ENCODE results near the gene SNIP1.
"Not testable (repeated sequence)": the region's sequence is repeated elsewhere in the genome, so short reads cannot be mapped to it uniquely, and the experiment has no call there.

SNIP1 gene, protein sequence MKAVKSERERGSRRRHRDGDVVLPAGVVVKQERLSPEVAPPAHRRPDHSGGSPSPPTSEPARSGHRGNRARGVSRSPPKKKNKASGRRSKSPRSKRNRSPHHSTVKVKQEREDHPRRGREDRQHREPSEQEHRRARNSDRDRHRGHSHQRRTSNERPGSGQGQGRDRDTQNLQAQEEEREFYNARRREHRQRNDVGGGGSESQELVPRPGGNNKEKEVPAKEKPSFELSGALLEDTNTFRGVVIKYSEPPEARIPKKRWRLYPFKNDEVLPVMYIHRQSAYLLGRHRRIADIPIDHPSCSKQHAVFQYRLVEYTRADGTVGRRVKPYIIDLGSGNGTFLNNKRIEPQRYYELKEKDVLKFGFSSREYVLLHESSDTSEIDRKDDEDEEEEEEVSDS

DNA sequence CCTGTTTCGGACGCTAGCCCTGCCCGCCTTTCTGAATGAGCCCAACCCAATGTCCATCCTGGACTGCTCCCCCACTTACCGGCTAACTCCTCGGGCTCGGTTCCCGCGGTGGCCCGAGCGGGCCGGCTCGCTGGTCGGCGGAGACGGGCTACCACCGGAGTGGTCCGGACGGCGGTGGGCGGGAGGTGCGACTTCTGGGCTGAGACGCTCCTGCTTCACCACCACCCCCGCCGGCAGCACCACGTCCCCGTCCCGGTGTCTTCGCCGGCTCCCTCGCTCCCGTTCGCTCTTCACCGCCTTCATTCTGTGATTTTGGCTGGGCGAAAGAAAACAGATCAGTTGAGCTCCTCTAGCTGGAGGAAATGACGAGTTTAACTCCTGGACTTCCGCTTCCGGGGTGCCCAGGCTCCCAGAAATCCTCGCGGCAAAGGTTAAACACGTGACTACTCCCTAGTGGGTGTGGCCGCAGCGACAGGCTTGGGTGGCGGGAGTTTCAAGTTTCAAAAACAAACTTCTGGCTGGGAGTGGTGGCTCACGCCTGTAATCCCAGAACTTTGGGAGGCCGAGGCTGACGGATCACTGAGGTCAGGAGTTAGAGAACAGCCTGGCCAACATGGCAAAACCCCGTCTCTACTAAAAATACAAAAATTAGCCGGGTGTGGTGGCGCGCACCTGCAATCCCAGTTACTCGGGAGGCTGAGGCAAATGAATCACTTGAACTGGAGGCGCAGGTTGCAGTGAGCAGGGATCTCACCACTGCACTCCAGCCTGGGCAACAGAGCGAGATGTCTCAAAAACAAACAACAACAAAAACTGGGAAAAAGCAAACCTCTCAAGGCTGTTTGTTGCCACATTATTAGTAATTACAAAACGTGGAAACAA, at the start of gene SNIP1:
SNIP1 (minus strand) TSS at position 367 of the 882 bp plus-strand sequence; CDS start at position 303, 64 bp downstream.
- peak; percentile 97 for DNase-seq (ENCODE audit: low spot score)

DNA sequence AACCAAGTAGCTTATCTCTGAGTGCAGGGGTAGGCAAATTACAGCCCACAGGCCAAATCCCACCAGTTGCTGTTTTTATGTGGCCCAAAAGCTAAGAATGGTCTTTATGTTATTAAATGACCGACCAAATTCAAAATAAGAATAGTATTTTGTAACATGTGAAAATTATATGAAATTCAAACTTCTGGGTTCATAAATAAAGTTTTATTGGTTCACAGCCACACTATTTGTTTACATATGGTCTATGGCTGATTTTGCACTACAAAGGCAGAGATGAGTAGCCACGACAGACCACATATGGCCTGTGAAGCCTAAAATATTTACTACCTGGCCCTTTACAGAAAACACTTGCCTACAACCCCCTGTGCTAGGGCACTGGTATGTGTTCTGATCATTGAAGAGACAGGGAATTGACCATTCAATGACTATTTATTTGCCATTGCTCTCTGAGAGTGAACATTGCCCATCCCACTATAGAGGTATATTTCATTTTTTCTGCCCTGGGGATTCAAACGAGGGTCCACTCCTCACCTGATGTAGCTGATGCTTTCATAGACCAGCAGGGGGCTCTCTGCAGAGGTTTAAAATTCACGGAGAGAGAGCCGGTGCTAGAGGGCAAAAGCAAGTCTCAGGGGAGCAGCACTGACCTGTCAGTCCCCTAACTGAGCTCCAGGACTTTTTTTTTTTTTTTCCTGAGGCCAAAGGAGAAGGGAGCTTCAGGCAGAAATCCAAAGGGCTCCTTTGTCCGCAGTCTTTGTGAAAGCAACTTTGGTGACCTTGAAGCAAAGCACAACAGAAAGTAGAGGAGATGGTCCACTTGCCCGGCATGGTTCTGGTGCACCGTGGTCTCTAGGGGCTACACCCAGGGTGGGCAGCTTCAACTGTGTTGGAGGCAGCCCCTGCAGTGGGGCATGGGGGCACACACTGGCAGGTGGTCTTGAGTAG, 48.9 kb upstream of the SNIP1 start:
- peak; percentile 56 for DNase-seq (ENCODE audit: low spot score)

DNA sequence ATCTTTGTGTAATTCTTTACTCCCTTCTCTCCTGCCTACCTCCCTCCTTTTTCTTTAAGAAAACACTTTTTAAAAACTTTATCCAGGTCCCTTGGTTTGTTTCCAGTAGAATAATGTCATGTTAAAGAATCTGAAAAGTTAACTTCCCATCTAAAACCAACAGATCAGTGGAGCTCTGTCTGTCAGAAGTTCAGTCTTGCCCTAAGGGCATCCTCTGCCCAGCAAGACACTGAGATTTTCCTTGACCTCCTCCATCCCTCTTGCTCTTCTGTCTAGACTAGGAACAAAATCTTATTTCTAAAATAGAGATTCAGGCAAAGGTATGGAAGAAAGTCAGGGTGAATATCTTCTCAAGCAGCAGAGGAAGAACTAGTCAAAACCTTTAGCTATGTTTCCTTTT, 47.3 kb upstream of the SNIP1 start:
- DNase-seq (ENCODE audit: low spot score): no peak

DNA sequence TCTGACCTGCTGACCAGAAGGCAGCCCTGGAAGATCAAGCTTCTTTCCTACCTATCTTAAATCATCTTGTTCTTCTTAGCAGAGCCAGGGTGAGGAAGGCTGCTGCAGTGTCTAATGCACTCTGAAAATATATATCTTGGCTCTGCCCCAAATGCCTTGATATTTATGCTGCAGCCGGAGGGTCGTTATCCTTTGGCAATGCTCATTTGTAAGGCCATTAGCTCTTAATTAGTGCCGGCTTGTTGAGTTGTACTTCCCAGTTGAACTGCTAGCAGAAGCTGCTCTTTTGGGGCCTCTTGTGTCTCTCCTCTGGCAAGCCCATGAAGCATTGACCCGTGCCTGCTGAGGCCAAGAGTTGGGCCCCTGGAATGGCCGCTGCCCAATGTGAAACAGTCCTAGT, 45.8 kb upstream of the SNIP1 start:
- no peak for DNase-seq (ENCODE audit: low spot score)

DNA sequence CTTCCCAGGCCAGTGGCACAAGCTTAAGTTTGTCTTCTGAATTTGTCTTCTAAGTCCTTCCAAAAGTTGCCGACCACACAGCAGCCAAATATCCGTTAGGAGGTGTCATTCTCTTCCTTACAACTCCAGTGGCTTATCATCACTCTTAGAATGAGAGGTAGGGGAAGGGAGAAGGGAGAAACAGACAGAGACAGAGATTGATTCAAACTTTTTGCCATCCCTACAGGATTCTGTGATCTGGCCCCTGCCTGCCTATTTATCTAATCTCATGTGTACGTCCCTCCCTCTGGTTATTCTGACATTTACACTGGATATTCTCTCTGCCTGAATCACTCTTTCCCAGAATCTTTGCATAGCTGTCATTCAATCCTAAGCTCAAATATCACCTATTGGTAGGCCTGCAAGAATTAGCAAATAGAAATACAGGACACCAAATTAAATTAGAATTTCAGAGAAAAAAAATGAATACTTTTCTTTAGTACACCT, 42.1 kb upstream of the SNIP1 start:
- peak; percentile 6 for DNase-seq (ENCODE audit: low spot score)

DNA sequence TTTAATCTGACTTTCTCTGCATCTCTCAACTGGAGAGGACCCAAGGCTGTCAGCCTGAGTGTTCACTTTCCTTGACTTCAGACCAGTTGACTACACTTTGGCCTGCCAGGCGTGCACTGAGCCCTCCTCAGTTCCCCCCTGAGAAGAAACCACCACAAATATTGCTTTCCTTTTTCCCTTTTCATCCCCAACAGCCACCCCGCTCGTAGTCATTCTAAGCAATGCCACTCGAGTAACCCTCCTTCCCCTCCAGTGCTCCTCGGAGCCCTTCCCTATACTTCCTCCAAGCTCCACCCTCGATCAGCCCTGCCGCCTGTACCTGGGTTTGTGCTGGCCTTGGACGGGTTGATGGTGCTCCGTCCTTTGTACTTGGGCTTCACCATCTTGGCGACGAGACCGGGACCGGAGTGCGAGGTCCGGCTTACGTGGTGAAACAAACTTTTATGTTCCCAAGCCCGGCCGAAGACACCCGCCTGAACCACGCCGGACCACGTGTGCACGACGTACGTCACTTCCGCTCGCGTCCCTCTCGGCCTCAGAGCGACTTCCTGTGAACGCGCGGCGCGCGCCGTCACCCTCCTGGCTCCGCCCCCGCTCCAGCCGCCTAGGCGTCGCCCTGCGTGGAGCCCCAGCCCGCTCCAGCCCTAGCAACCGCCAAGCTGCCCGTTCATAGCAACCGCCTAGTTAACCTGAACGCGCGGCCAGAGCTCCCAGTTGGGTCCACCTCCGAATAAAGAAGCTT, 41.5 kb upstream of the SNIP1 start, which contains the start of gene GNL2:
GNL2 (minus strand) TSS at position 498 of the 742 bp plus-strand sequence; CDS start at position 383, 115 bp downstream.
- peak; percentile 98 for DNase-seq (ENCODE audit: low spot score)

DNA sequence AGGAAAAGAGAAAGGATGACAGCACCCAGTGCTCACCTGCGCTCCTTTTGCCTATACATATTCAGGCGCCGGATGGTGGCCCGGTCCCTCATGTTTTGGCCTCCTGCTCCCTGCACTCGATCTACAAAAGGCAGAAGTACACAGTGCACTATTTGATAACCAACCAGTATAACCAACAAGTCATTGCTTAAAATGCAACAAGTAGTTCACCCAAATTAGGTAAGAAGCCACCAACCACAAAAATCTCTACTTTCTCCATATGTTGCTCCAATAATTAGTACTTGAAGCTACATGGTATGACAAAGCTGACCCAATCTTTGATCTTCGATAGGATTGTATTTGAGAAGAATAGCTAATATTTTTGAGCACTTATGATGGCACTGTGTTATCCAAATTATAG, 39.6 kb upstream of the SNIP1 start:
- DNase-seq (ENCODE audit: low spot score): no peak

DNA sequence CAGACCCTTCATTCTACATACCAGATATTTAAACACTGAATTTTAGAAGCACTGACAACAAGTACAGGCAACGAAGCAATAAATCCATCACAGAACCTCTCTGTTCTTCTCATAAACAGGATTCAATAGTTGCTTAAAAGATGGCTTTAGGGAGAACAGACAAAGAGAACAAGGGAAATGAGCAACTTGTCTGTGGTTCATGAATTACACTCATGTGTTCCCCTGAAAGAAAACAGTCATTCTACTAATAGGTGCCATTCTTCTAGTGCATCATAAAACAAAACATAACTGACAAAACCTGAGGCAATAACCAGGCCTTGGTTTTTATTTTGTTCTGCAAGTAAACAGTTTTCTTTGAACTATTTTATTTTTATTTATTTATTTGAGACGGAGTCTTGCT, 34.8 kb upstream of the SNIP1 start:
- no peak for DNase-seq (ENCODE audit: low spot score)

DNA sequence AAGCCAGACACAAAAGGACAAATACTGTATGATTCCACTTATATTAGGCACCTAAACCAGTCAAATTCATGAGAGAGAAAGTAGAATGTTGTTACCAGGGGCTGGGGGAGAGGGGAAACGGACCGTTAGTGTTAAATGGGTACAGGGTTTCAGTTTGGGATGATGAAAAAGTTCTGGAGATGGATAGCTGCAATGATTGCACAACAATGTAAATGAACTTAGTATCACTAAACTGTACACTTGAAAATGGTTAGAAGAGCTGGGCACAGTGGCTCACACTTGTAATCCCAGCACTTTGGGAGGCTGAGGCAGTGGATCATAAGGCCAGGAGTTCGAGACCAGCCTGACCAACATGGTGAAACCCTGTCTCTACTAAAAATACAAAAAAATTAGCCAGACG, 30.5 kb upstream of the SNIP1 start:
- DNase-seq (ENCODE audit: low spot score): not testable (repeated sequence)

DNA sequence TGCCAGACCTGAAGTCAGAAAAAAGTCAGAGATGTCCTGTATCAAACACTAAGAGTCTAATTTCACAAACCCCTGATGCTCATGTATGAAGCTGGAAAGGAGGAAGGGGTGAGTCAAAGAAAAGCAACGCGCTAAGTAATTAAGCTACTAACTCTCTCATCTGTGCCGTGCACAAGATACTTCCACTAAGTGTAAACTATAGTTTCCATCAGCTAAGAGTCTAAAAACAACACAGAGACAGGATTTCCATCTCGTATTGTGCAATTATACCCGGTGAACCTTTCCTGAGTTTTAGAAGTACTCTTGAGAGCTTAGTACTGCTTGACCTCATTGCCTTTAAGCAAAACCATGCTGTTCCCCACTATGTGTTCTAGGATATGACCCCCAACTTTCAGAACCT, 21.6 kb upstream of the SNIP1 start:
- no peak for DNase-seq (ENCODE audit: low spot score)

DNA sequence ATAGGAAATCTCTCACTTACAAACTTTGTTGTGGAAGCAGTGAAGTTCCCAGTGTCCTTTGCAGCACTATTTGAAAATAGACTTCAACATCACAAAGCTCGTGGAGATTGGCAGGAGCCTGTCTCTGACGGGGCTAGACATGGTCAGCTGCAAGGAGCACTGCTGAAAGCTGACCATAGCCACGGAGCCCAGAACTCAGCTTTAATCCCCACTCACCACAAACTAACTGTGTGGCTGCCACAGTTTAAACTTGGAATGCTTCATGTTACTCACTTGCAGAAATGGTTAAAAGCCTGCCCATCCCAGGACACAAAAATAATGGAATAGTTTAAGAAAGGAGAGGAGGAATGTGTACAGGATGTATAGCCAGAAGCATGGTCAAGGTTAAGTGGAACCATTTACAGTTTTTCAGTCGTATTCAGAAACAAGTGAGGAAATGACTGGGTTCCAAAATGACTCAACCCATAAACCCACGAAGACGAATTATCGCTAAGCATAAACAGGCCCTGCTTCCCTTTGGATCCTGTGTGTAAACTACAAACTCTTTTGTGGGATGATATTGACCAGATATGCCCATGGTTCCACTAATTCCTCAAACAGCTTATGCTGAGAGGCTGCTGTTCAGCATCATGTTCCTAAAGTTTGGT, 20.9 kb upstream of the SNIP1 start:
- no peak for DNase-seq (ENCODE audit: low spot score)

DNA sequence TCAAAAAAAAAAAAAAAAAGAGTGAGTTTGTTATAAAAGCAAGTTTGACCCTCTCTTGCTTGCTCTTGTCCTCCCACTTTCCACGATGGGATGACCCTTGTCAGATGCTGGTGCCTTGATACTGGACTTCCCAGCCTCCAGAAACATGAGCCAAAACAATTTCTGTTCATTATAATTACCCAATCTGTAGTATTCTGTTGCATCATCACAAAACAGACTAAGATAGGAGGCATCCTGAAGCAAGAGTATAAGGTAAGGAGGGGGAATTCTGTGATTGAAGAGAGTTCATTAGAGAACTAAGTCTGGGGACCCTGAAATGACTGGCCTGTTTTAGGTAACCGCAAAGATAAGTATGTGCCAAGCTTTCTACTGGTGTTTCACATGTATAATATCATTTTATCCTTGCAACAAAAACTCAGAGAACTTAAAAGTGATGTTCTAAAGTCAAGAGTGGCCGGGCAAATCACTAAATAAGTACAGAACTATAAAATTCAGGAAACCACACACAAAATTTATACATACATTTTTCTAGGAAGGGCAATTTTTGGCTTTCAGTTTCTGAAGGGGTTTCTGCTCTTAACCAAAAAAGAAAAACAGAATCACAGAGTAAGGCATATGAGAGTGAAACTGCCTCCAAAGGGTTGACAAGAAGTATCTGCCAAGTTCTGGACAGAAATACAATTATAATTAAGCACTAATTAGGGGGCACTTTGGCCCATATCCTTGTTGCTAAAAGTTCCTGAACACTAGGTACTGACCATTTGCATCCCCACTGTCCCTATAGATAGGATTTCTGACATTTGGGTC, 16.6 kb upstream of the SNIP1 start:
- DNase-seq (ENCODE audit: low spot score): no peak

DNA sequence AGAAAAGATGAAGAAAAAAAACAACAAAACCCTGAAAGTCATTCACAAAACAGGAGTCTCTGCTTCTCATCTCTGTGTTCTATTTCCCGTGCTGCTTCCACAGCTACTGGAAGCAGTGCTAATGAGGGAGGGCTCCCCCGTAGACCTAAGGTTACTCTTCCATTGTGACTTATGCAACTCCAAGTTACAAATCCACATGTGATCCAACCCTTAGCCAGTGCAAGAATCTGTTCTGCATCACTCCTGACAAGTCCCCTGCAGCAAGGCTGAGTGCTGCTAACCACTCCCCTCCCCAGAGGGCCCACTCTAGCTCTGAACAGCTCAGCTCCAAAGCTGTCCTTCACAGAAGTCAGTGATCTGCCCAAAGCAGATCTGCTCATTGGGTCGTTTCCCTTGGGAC, 12.9 kb upstream of the SNIP1 start:
- DNase-seq (ENCODE audit: low spot score): no peak

DNA sequence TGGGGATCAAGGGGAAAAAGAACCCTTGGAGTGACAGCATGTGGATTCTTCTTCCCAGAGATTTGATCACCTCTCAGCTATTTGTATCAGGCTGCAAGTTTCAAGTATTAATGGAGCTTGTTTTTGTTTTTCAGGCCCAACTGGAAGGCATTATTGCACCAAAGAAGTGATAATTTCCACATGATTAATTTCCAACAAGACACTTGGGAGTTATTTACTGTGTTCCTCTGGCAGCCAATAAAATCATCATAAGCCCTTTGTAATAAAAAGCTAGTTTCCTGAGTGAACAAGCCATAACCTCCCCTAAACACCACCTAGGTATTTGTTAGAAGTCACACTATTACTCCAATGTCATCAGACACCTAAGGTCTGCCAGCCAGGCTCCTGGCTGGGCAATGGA, 10.8 kb upstream of the SNIP1 start:
- no peak for DNase-seq (ENCODE audit: low spot score)

DNA sequence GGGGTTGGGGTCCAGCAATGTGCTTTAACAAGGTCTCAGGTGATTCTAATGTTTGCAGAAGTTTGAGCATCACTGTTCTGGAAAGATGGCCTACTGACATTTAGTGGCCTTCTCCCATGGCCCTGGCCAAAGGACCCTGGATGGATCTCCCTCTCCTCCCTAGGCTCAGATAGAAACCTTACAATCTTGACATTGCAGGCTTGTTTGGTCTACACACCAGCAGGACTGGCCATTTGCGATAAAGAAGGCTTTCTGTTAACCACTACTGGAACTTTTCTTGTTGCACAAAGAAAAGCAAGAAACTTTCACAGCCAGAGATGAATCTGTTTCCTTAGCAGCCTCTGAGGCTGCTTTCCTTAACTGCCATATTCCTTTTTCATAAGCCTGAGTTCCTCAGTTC, 8.9 kb upstream of the SNIP1 start:
- no peak for DNase-seq (ENCODE audit: low spot score)

DNA sequence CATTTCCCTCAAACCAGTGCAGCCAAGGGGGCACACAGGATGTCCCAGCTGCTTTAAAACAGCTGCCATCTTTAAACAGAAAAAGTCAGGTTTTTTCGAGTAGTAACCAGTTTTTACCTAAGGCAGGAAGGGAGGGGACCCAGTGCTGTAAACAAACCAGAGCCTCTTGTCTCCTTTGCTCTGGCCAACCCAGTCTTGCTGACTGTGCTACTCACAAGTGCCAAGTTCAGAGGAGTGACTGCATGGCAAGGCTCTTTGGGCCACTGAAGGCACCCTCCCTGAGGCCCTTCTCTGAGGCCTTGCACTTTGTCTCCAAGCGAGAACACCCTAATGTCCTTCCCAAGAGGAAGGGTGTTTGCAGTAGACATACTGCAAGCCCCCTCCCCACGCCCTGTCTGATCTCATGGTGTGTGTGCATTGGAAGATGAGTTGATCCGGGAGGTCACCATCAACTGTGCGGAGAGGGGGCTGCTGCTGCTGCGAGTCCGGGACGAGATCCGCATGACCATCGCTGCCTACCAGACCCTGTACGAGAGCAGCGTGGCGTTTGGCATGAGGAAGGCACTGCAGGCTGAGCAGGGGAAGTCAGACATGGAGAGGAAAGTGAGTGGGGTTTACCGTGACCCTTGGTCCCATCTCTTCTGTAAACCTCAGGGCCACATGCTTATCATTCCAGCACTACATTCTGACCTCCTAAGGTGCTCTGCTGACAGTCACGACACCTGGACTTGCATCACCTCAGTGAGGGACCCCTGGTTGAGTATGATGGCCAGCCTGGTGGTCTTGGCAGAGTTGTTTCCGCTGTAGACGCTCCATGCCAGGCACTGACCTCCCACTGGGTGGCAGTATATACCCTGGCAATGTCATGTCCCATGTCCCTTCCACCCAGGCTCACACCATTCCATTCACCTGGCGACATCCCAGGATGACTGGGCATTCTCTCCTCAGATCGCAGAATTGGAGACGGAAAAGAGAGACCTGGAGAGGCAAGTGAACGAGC, 7.3 kb upstream of the SNIP1 start:
- peak; percentile 38 for DNase-seq (ENCODE audit: low spot score)

DNA sequence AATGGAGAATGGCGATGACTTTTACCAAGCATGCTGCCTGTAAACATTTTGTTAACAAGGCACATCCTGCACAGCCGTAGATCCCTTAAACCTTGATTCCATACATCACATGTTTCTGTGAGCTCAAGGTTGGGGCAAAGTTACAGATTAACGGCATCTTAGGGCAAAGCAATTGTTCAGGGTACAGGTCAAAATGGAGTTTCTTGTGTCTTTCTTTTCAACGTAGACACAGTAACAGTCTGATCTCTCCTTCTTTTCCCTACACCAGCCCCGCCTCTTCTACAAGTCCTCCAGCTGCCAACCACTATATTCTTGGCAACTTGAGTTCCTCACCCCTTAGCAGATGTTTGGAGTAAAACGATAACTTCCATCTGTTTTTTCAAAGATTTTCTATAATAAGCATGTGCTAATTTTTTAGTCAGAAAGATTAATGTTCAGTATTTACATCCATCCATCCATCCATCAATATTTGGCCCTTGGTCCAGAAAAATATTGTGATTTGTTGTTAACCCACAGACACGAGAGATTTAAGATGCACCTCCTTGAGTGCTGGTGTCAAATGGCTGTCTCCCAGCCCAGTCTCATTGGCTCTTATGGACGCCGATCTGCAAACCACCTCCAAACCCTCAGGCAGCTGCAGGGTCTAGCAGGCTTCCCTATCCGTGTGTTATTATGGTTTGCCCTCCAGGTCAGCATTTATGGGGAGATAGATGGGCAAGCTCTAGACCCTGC, 6.5 kb upstream of the SNIP1 start:
- no peak for DNase-seq (ENCODE audit: low spot score)

DNA sequence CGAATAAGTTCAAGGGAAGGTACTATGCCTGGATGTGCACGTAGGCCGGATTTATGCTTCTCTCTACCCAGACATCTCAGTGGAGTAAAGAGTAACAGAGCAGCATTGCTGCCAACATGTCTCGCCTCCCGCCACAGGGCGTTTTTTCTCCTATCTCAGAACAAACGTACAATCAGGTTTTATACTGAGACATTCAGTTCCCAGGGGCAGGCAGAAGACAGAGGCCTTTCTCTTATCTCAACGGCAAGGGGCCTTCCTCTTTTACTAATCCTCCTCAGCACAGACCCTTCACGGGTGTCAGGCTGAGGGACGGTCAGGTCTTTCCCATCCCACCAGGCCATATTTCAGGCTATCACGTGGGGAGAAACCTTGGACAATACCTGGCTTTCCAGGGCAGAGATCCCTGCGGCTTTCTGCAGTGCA, 5.9 kb upstream of the SNIP1 start:
- not testable (repeated sequence) for DNase-seq (ENCODE audit: low spot score)
